C4-2B (cell line): ENCODE data around the gene HYAL3.

ENCODE experiments used
- H3K27ac ChIP-seq: fragments of 450-650 bp; 2 replicates; pipeline ENCODE4 v1.5.1; 2017
- CTCF ChIP-seq: fragments of 450-650 bp; conservative IDR thresholded peaks from 2 replicates; pipeline ENCODE4 v1.5.1; 2017; ENCODE audit warnings: mild to moderate bottlenecking
- ZFX ChIP-seq: fragments of 450-650 bp; IDR thresholded peaks from 2 replicates; pipeline ENCODE4 v1.6.1; 2017

The HYAL3 gene

DNA sequence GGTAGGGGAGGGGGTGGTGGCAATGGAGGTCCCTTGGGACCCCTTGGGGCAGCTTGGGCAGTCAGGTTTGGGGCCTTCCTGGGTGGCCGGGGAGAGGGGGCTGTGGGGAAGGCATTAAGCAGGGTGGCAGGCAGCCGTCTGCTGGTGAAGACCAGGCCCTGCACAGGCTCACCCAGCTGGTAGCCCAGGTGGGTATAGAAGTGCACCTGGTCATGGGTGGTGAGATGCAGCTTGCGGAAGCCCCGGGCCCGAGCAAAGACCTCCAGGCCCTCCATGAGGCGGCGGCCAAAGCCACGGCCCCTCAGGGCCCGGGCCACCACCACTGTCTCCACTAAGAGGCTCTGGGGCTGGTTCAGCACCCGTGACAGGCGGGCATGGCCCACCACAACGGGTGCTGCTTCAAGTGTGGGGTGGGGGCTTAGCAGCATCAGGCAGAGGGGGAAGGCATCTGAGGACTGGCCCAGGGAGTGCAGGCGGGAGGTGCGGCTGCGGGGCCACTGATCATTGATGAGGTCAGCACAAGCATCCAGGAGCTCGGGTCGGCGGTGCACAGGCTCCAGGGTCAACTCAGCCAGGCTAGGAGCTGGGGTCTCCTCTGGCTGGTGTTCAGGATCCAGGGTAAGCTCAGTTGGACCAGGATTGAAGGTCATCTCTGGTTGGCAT is 2.4 kb downstream of the HYAL3 start:
- no peak overlapping the region for H3K27ac ChIP-seq
- TF ChIP-seq CTCF (no peak), ZFX (no peak)

DNA sequence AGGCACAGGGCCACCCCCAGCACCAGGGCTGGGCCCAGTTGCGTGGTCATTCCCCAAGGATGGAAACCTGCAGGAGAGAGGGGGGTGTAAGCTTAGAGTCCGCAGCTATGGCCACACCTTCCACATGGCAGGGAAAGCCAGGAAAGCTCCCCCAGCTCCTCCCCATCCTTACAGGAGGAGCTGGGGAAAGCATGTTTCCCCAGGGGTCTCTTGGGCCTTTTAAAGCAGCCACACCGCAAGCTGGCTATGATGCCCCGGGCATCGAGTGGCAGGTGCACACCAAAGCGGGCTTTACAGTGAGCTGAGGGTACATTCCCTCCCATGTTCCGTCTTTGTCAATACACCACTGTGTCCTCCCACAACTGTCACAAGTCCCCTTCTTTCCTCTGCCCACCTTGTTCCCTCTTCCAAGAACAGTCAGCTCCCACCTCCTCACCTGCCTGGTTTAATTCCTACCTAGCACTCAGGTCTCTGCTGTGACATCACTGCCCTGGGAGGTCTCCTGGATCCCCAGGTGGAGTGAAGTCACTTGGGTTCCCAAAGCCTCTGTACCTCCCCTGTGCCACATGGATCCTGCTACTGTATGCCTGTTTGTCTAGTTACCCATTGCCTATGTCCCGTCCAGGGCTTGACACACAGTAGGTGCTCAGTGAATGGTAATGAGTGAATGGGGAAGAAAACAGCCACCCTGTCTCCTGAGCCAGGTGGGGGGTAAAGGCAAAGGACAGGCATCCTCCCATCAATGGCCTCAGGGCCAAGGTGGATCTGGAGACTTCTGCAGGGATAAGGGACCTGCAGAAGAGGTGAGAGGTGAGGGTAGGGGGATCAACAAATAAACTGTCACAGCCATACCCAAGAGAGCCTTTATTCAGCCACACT is 3.4 kb downstream of the HYAL3 start:
- H3K27ac ChIP-seq, result no peak overlapping the region
- TF ChIP-seq ZFX (no peak), CTCF (no peak)

DNA sequence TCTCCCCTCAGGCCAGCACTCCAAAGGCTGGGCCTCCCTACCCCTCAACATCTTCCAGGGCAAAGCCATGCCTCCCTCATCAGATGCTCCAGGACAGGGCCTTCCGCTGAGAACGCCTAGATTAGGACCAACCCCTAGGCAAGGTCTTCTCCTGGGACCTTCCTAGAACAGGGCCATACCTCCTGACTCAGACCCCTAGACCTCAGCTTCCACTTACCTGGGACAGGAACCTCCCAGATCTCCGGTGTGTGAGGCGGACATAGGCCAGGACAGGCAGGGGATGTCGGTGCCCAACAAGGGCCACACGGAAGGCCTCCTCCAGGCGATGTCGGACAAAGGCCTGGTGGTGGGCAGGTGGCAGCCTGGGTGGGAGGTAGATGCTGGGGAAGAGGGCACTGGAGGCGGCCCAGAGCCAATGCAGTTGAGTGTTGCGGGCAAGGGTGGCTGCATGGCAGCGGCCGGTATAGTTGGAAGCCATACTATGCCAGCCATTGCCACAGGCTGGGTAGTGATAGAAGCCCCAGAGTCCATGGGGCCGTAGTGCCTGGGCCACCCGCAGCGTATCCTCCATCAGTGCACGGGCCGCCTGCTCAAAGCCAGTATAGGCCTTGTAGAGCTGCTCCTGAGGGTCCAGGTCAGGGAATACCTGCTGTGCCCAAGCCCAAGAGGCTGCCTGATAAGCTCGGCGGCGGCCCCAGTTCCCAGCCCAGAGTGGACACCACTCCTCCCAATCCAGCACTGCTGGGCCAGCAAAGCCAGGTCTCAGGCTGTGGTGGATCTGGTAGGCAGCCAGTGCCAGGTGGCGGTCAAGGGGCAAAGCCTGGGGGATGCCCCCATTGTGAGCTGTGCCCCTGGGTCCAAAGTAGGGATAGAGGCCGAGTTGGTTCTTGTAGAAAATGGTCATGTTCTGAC is 4.5 kb downstream of the HYAL3 start:
- TF ChIP-seq CTCF (no peak), ZFX (no peak)
- no peak overlapping the region for H3K27ac ChIP-seq

DNA sequence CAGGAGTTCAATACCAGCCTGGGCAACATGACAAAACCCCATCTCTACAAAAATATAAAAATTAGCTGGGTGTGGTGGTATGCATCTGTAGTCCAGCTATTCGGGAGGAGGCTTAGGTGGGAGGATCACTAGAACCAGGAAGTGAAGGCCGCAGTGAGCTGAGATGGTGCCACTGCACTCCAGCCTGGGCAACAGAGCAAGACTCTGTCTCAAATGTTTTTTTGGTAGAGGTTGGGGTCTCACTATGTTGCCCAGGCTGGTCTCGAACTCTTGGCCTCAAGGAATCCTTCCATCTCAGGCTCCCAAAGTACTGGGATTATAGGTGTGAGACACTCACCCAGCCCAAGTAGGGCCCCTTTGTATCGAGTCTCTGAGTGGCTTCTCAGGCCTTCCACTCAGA is 5.1 kb downstream of the HYAL3 start:
- no peak for TF ChIP-seq ZFX
- H3K27ac ChIP-seq, result no peak overlapping the region

GRCh38 chr3:50293079-50293801 is 6.0 kb downstream of the HYAL3 start:
- TF ChIP-seq ZFX, result no peak
- H3K27ac ChIP-seq, result peak overlapping the region; percentile 99

DNA sequence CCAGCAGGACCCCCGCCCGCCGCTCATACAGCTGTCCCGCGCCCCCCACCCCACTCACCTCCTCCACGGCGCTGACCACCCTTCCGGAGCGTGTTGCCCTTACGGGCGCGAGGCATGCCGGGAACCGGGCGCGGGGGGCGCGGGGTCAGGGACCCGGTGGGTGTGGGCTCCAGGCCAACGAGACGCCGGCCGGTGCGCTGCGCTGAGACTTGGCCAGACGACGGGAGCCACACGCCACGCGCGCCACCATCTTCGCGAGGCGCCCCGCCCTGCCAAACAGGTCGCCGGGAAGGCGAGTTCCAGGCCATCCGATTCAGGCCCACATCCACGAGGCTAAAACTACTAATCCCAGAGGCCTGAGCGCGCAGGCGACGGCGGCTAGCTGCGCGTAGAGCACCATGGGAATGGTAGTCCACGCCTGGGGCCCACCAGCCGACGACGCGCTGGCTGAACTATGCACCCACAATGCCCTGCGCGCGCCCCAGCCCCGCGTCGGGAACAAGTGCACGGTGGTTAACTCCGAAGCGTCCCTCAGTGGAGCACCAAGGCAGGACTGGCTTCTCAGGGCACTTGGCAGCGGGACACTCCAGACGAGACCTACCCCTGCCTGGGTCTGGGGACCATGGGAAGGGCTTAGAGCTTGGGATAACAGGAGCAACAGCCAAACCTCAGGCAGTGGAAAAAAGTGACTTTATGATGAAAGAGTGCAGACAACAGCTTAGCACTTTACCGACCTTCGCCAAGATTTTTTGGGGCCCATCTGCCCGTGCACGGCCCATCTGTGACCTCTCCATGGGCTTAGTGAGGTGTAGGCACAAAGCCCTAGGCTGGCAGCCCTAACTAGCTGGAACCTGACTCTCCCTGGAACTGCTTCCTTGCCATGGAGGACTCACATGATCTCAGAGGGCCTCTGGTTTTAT is 6.8 kb downstream of the HYAL3 start, which contains the start of gene IFRD2:
IFRD2 (minus strand) TSS at position 271 of the 920 bp plus-strand sequence; CDS start at position 116, 155 bp downstream.
- TF ChIP-seq ZFX (no peak), CTCF (no peak)
- peak within 1 kb of the TSS; percentile 99 for H3K27ac ChIP-seq

DNA sequence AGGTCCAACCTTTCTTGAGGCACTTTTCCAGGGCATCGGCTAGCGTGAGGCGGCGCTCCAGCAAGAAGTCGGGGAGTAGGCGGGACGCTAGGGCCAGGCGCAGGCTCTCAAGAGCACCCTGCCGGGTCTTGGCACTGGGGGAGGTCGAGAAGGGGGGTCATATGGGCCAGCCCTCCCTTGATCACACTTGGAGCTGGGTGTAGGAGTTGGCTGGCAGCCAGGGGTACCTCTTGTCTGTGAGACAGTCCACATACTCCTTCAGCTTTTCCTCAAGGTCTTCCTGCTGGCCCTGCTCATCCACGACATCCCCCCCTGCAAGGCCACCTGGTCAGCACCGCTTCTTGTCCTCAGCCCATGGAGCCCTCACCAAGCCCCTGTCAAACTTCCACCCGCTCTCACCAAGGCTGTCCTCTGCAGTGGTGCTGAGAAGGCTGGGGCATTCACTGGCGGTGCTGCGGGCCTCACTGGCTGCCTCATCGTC is 9.0 kb downstream of the HYAL3 start:
- no peak for TF ChIP-seq ZFX
- TF ChIP-seq CTCF, result no peak
- peak overlapping the region; percentile 99 for H3K27ac ChIP-seq
